NK-92 (cell line): Measurements from ENCODE around the gene USP17L21.
"Not testable (repeated sequence)": the region's sequence is repeated elsewhere in the genome, so short reads cannot be mapped to it uniquely, and the experiment has no call there.

Experiments used
- DNase-seq: peaks from one replicate; lab custom pipeline; 2025; ENCODE audit not compliant: unreplicated experiment; lab: John Stamatoyannopoulos, UW

Gene USP17L21

GRCh38 chr4:9262572-9262971 lies at the start of gene USP17L21:
TSS of gene USP17L21 (plus strand) at chr4:9262872. CDS start at chr4:9262872, 0 bp downstream.
- not testable (repeated sequence) for DNase-seq

GRCh38 chr4:9214701-9215100 lies 48.0 kb upstream of the USP17L21 start:
- DNase-seq = not testable (repeated sequence)

- DNase-seq = not testable (repeated sequence)
Observed at GRCh38 chr4:9215105-9215504, 47.6 kb upstream of the USP17L21 start, which contains the start of gene USP17L11. TSS of gene USP17L11 (plus strand) at chr4:9215405. CDS start at chr4:9215405, 0 bp downstream.

- DNase-seq = not testable (repeated sequence)
Observed at GRCh38 chr4:9219852-9220251, 42.8 kb upstream of the USP17L21 start, which contains the start of gene USP17L12. TSS of gene USP17L12 (plus strand) at chr4:9220152. CDS start at chr4:9220152, 0 bp downstream.

- DNase-seq = not testable (repeated sequence)
Observed at GRCh38 chr4:9224596-9224995, 38.1 kb upstream of the USP17L21 start, which contains the start of gene USP17L13. TSS of gene USP17L13 (plus strand) at chr4:9224896. CDS start at chr4:9224896, 0 bp downstream.

GRCh38 chr4:9230249-9230648 lies 32.4 kb upstream of the USP17L21 start:
- not testable (repeated sequence) for DNase-seq

GRCh38 chr4:9234085-9234484 lies 28.6 kb upstream of the USP17L21 start, which contains the start of gene USP17L15:
TSS of gene USP17L15 (plus strand) at chr4:9234385. CDS start at chr4:9234385, 0 bp downstream.
- DNase-seq = not testable (repeated sequence)

- DNase-seq = not testable (repeated sequence)
Observed at GRCh38 chr4:9238461-9238860, 24.2 kb upstream of the USP17L21 start.

GRCh38 chr4:9243579-9243978 lies 19.1 kb upstream of the USP17L21 start, which contains the start of gene USP17L17:
TSS of gene USP17L17 (plus strand) at chr4:9243879. CDS start at chr4:9243879, 0 bp downstream.
- not testable (repeated sequence) for DNase-seq

GRCh38 chr4:9247953-9248680 lies 14.6 kb upstream of the USP17L21 start, which contains the start of gene USP17L18:
TSS of gene USP17L18 (plus strand) at chr4:9248630. CDS start at chr4:9248630, 0 bp downstream.
- DNase-seq = not testable (repeated sequence)

GRCh38 chr4:9253078-9253477 lies 9.6 kb upstream of the USP17L21 start, which contains the start of gene USP17L19:
TSS of gene USP17L19 (plus strand) at chr4:9253378. CDS start at chr4:9253378, 0 bp downstream.
- DNase-seq = not testable (repeated sequence)

- DNase-seq = not testable (repeated sequence)
Observed at GRCh38 chr4:9257824-9258223, 4.8 kb upstream of the USP17L21 start, which contains the start of gene USP17L20. TSS of gene USP17L20 (plus strand) at chr4:9258124. CDS start at chr4:9258124, 0 bp downstream.

GRCh38 chr4:9267319-9267718 lies 4.6 kb downstream of the USP17L21 start, which contains the start of gene USP17L22:
TSS of gene USP17L22 (plus strand) at chr4:9267619. CDS start at chr4:9267619, 0 bp downstream.
- not testable (repeated sequence) for DNase-seq

- not testable (repeated sequence) for DNase-seq
Observed at GRCh38 chr4:9271719-9272118, 9.0 kb downstream of the USP17L21 start.
